OCI-LY3 (cell line): ENCODE data around the gene ZNF618.

Experiments used
- H2AFZ ChIP-seq: fragments of 200-600, 300-600 bp; shearing (Covaris generic); 2 replicates; pipeline ENCODE4 v1.6.0; 2014; ENCODE audit warnings: antibody characterized with exemption, low read depth, low read length
- H3K27ac ChIP-seq: fragments of 200-600, 300-600 bp; sonication (generic); 2 replicates; pipeline ENCODE4 v1.5.1; 2014; ENCODE audit warnings: mild to moderate bottlenecking, low read length, moderate library complexity, mixed read lengths
- H3K27me3 ChIP-seq: fragments of 200-600, 300-600 bp; sonication (generic); 2 replicates; pipeline ENCODE4 v1.6.1; 2014; ENCODE audit warnings: low read depth, low read length, mixed read lengths
- H3K36me3 ChIP-seq: fragments of 200-600, 300-600 bp; sonication (generic); replicated peaks from 2 replicates; pipeline ENCODE3; 2014; ENCODE audit warnings: low read depth, low read length, mixed read lengths
- H3K4me1 ChIP-seq: fragments of 300-600, 200-600 bp; sonication (generic); 2 replicates; pipeline ENCODE4 v1.6.1; 2014; ENCODE audit warnings: low read length, mixed read lengths
- H3K4me2 ChIP-seq: fragments of 200-600, 300-600 bp; sonication (generic); 2 replicates; pipeline ENCODE4 v1.6.1; 2014; ENCODE audit warnings: low read length, mixed read lengths
- H3K4me3 ChIP-seq: fragments of 300-600, 200-600 bp; sonication (generic); 2 replicates; pipeline ENCODE4 v1.5.1; 2014; ENCODE audit warnings: antibody characterized with exemption, mild to moderate bottlenecking, low read length, moderate library complexity
- H3K79me2 ChIP-seq: fragments of 300-600, 200-600 bp; shearing (Covaris generic); 2 replicates; pipeline ENCODE4 v1.6.1; 2014; ENCODE audit warnings: mild to moderate bottlenecking, low read length, mixed read lengths
- H3K9ac ChIP-seq: fragments of 300-600, 200-600 bp; shearing (Covaris generic); 2 replicates; pipeline ENCODE4 v1.6.0; 2014; ENCODE audit warnings: mild to moderate bottlenecking, low read length, moderate library complexity
- H3K9me3 ChIP-seq: fragments of 200-600, 300-600 bp; shearing (Covaris generic); 2 replicates; pipeline ENCODE4 v1.6.1; 2014; ENCODE audit warnings: low read length, mixed read lengths; ENCODE audit not compliant: insufficient read depth
- H4K20me1 ChIP-seq: fragments of 200-600, 300-600 bp; sonication (generic); 2 replicates; pipeline ENCODE4 v1.6.1; 2016; ENCODE audit warnings: low read length, mixed read lengths; ENCODE audit not compliant: insufficient read depth
- CTCF ChIP-seq: fragments of 200-600, 300-600 bp; sonication (generic); IDR thresholded peaks from 2 replicates; pipeline ENCODE4 v1.5.1; 2014; ENCODE audit warnings: antibody characterized with exemption, low read length, low read depth
- EZH2phosphoT487 ChIP-seq: fragments of 200-600 bp; shearing (Covaris generic); IDR thresholded peaks from 2 replicates; pipeline ENCODE4 v1.6.1; 2018; ENCODE audit warnings: antibody characterized with exemption, mixed run types, low read depth

The ZNF618 gene

GRCh38 chr9:114021578-114021977 is 145.5 kb downstream of the ZNF618 start:
- Histone ChIP-seq H2AFZ (no peak overlapping the region), H3K27ac (no peak overlapping the region), H3K4me3 (no peak overlapping the region), H3K79me2 (no peaks in the 10 kb centered on the region), H4K20me1 (no peaks in the 10 kb centered on the region), H3K4me1 (no peaks in the 10 kb centered on the region), H3K4me2 (no peak overlapping the region), H3K9ac (no peak overlapping the region), H3K9me3 (0 out of 2 replicates have a peak, but pooled peaks cover 12% of the 10 kb centered on the region), H3K36me3 (no peaks in the 10 kb centered on the region), H3K27me3 (no peaks in the 10 kb centered on the region)
- TF ChIP-seq CTCF (no peak), EZH2phosphoT487 (no peak)

DNA sequence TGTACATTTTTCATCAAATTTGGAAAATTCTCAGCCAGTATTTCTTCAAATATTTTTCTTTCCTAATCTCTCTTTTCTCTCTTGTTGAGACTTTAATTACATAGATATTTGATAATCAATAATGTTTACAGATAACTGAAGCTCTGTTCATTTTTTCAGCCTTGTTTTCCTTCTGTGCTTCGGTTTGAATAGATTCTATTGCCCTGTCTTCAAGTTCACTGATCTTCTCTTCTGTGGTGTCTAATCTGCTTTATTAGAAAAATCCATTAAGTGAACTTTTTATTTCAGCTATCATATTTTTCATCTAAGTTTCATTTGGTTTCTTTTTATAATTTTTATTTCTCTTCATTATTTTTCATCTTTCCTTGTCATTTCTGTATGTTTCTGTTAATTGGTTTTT is 147.9 kb downstream of the ZNF618 start:
- Histone ChIP-seq H3K27ac (no peak overlapping the region), H3K4me3 (no peak overlapping the region), H3K4me2 (no peak overlapping the region), H3K9ac (no peak overlapping the region), H3K36me3 (no peaks in the 10 kb centered on the region), H4K20me1 (no peaks in the 10 kb centered on the region), H3K79me2 (no peaks in the 10 kb centered on the region), H3K27me3 (no peaks in the 10 kb centered on the region), H3K4me1 (no peaks in the 10 kb centered on the region), H3K9me3 (0 out of 2 replicates have a peak, but pooled peaks cover 12% of the 10 kb centered on the region), H2AFZ (no peak overlapping the region)
- TF ChIP-seq EZH2phosphoT487 (no peak), CTCF (no peak)

- no peaks in the 10 kb centered on the region for H4K20me1 ChIP-seq
- no peak overlapping the region for H3K9ac ChIP-seq
- no peaks in the 10 kb centered on the region for H3K36me3 ChIP-seq
- TF ChIP-seq EZH2phosphoT487 (no peak), CTCF (no peak)
- H3K27ac ChIP-seq: no peak overlapping the region
- H3K4me2 ChIP-seq: no peak overlapping the region
- no peaks in the 10 kb centered on the region for H3K79me2 ChIP-seq
- H3K4me1 ChIP-seq: no peaks in the 10 kb centered on the region
- H2AFZ ChIP-seq: no peak overlapping the region
- no peaks in the 10 kb centered on the region for H3K27me3 ChIP-seq
- 0 out of 2 replicates have a peak, but pooled peaks cover 12% of the 10 kb centered on the region for H3K9me3 ChIP-seq
- H3K4me3 ChIP-seq: no peak overlapping the region
Observed at GRCh38 chr9:114025196-114025753, 149.2 kb downstream of the ZNF618 start.

GRCh38 chr9:114025760-114026159 is 149.7 kb downstream of the ZNF618 start:
- no peaks in the 10 kb centered on the region for H3K79me2 ChIP-seq
- no peak overlapping the region for H3K4me2 ChIP-seq
- H3K4me3 ChIP-seq: no peak overlapping the region
- H2AFZ ChIP-seq: no peak overlapping the region
- no peak overlapping the region for H3K9ac ChIP-seq
- H3K36me3 ChIP-seq: no peaks in the 10 kb centered on the region
- H3K9me3 ChIP-seq: 0 out of 2 replicates have a peak, but pooled peaks cover 12% of the 10 kb centered on the region
- no peaks in the 10 kb centered on the region for H4K20me1 ChIP-seq
- no peaks in the 10 kb centered on the region for H3K4me1 ChIP-seq
- H3K27ac ChIP-seq: no peak overlapping the region
- TF ChIP-seq EZH2phosphoT487 (no peak), CTCF (no peak)
- no peaks in the 10 kb centered on the region for H3K27me3 ChIP-seq
